ENCODE measurements around the gene TBC1D14.

Gene TBC1D14

DNA sequence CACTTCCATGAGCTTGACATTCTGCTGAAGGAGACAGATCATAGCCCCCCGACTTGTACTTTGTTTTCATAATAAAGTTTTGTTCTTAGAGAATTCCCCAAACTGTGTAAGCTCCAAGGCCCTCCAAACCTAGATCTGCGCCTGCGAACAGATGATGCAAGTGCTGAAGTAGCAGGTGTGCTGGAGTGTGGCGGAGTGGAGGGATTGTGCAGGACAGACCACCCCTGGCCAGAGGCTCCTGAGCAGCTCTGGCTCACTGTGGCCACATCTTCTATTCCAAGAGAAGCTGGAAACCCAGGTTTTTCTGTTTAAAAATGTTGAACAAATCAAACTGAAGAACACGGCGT lies 46.4 kb downstream of the TBC1D14 start:
- Histone ChIP-seq H3K36me3 (no peaks in the 10 kb centered on the region), H3K4me3 (ENCODE audit: low read depth, low read length) (no peak overlapping the region), H3K9me3 (ENCODE audit: severe bottlenecking) (no peaks in the 10 kb centered on the region), H3K27me3 (ENCODE audit: insufficient read depth, low read depth, severe bottlenecking) (no peaks in the 10 kb centered on the region), H3K27ac (peak overlapping the region; percentile 16)
- TF ChIP-seq, protein P1, sequence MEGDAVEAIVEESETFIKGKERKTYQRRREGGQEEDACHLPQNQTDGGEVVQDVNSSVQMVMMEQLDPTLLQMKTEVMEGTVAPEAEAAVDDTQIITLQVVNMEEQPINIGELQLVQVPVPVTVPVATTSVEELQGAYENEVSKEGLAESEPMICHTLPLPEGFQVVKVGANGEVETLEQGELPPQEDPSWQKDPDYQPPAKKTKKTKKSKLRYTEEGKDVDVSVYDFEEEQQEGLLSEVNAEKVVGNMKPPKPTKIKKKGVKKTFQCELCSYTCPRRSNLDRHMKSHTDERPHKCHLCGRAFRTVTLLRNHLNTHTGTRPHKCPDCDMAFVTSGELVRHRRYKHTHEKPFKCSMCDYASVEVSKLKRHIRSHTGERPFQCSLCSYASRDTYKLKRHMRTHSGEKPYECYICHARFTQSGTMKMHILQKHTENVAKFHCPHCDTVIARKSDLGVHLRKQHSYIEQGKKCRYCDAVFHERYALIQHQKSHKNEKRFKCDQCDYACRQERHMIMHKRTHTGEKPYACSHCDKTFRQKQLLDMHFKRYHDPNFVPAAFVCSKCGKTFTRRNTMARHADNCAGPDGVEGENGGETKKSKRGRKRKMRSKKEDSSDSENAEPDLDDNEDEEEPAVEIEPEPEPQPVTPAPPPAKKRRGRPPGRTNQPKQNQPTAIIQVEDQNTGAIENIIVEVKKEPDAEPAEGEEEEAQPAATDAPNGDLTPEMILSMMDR (IDR thresholded peaks at IDR 0.05; ENCODE audit: low read depth, low read length), result no peak
- DNase-seq, result no peak

DNA sequence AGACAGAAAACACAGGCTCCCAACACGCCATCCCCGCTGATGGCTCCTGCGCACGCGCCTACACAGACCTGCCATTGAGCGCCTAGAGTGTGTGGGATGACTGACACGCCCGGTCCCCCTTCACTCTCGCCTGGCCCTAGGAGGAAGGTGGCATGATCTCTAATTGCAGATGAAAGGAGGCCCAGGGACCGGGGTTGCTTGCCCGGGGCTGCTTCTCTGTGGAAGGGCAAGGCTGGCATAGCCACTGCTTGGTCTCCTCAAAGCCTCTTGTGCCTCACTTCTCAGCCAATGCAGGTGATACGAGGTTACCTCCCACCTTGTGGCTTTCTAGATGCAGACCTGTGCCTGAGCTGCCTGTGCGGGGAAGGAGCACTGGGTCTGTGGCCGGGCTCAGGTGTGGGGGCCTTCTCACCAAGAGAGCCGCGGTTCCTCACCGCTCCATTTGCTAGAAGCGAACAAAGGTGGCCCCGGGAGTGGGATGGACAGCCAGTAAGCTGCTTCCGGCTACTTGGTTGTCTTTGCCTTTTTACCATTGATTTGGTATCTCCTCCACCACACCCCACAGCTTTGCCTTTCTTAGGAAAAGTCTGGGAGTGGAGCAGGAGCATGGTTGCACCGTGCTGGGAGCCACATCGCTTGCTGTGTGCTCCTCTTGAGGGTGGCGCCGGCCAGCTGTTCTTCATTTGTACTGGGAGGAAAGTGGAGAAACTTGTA lies 47.0 kb downstream of the TBC1D14 start:
- Histone ChIP-seq H3K27me3 (ENCODE audit: insufficient read depth, low read depth, severe bottlenecking) (no peaks in the 10 kb centered on the region), H3K9me3 (ENCODE audit: severe bottlenecking) (no peaks in the 10 kb centered on the region), H3K36me3 (no peaks in the 10 kb centered on the region), H3K27ac (no peak overlapping the region), H3K4me3 (ENCODE audit: low read depth, low read length) (no peak overlapping the region)
- TF ChIP-seq, protein P1 (IDR thresholded peaks at IDR 0.05; ENCODE audit: low read depth, low read length), result no peak
- no peak for DNase-seq

GRCh38 chr4:6957148-6957520 lies 47.5 kb downstream of the TBC1D14 start:
- H3K36me3 ChIP-seq, result no peaks in the 10 kb centered on the region
- no peaks in the 10 kb centered on the region for H3K9me3 ChIP-seq (ENCODE audit: severe bottlenecking)
- DNase-seq, result no peak
- TF ChIP-seq, protein P1 (IDR thresholded peaks at IDR 0.05; ENCODE audit: low read depth, low read length), result no peak
- H3K4me3 ChIP-seq (ENCODE audit: low read depth, low read length), result no peak overlapping the region
- H3K27ac ChIP-seq, result no peak overlapping the region
- no peaks in the 10 kb centered on the region for H3K27me3 ChIP-seq (ENCODE audit: insufficient read depth, low read depth, severe bottlenecking)

DNA sequence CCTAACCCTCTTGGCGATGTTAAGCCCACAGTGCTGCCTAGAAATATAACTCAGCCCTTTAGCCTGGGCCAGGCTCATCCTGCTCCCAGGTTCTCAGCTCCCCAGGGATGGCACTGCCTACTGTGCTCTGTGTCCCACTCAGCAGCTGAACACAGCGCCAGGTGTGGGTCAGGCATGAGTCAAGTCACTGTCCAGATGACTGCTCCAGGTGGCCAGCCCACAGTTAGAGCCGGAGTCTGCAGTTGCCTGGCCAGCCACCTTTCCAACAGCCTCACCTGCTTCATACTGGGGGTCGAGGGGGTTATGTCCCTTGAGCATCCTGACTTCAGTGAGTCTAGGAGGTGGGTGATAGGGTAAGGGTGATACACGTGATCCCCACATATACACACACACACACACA lies 48.4 kb downstream of the TBC1D14 start:
- TF ChIP-seq, protein P1 (IDR thresholded peaks at IDR 0.05; ENCODE audit: low read depth, low read length), result no peak
- H3K36me3 ChIP-seq, result no peaks in the 10 kb centered on the region

GRCh38 chr4:6959261-6959660 lies 49.6 kb downstream of the TBC1D14 start:
- TF ChIP-seq, protein P1 (IDR thresholded peaks at IDR 0.05; ENCODE audit: low read depth, low read length), result no peak
- Histone ChIP-seq H3K27me3 (ENCODE audit: insufficient read depth, low read depth, severe bottlenecking) (no peaks in the 10 kb centered on the region), H3K4me3 (ENCODE audit: low read depth, low read length) (no peak overlapping the region), H3K27ac (no peak overlapping the region), H3K9me3 (ENCODE audit: severe bottlenecking) (no peaks in the 10 kb centered on the region), H3K36me3 (no peaks in the 10 kb centered on the region)
- DNase-seq, result no peak

More for the DNA sequence above, 48.4 kb downstream of the TBC1D14 start:
- H3K4me3 ChIP-seq (ENCODE audit: low read depth, low read length), result no peak overlapping the region
- H3K9me3 ChIP-seq (ENCODE audit: severe bottlenecking), result no peaks in the 10 kb centered on the region
- DNase-seq, result peak; percentile 55
- no peak overlapping the region for H3K27ac ChIP-seq
- H3K27me3 ChIP-seq (ENCODE audit: insufficient read depth, low read depth, severe bottlenecking), result no peaks in the 10 kb centered on the region

DNA sequence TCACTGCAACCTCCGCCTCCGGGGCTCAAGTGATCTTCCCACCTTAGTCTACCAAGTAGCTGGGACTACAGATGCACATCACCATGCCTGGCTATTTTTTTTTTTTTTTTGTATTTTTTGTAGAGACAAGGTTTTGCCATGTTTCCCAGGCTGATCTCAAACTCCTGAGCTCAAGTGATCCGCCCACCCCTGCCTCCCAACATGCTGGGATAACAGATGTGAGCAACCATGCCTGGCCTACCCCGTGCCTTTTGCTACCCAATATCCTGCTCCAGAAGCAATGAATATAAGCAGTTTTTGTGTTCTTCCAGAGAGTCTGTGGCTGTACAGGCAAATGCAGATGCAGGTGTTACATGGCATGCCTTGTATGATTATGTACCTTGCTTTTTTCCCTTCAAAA lies 50.5 kb downstream of the TBC1D14 start:
- TF ChIP-seq, protein P1 (IDR thresholded peaks at IDR 0.05; ENCODE audit: low read depth, low read length), result no peak

More for the DNA sequence above, 50.5 kb downstream of the TBC1D14 start:
- Histone ChIP-seq H3K27me3 (ENCODE audit: insufficient read depth, low read depth, severe bottlenecking) (no peaks in the 10 kb centered on the region), H3K27ac (no peak overlapping the region), H3K4me3 (ENCODE audit: low read depth, low read length) (no peak overlapping the region), H3K9me3 (ENCODE audit: severe bottlenecking) (no peaks in the 10 kb centered on the region), H3K36me3 (no peaks in the 10 kb centered on the region)
- DNase-seq, result no peak
